Activated CD4-positive, alpha-beta T cell treated with anti-CD3 and anti-CD28 coated beads for 36 hours (primary cell): ENCODE measurements around the gene LRRC43. TPM values are rescaled to one million over a fixed set of nuclear protein-coding genes. Genes with fewer than 3 reads are reported as not detected.
A peak's percentile ranks its signal among the peaks of the same experiment; 100 is the strongest.

Experiments used
- ATAC-seq: fragments of 200-7000 bp; cut with Tn5 transposase; one replicate; pipeline ENCODE4 v1.10.0; 2021; ENCODE audit warnings: mild to moderate bottlenecking, moderate library complexity
- CTCF ChIA-PET: fragments of 350-600 bp; sonication (Branson Sonifier 250); formaldehyde crosslinking; loops from one replicate; lab custom pipeline; 2021; ENCODE audit warnings: antibody characterized with exemption; lab: Charles Lee
- POLR2A ChIA-PET: fragments of 350-600 bp; sonication (Branson Sonifier 250); formaldehyde crosslinking; loops from one replicate; lab custom pipeline; 2021; ENCODE audit warnings: antibody characterized with exemption, inconsistent platforms; lab: Charles Lee
- DNase-seq: peaks from one replicate; pipeline ENCODE4 v3.0.0-alpha.2; 2020
- H3K27ac Mint-ChIP-seq: one replicate; pipeline ENCODE4 v1.8.0; 2021; ENCODE audit warnings: mixed read lengths
- H3K27me3 Mint-ChIP-seq: one replicate; pipeline ENCODE4 v1.8.0; 2021; ENCODE audit warnings: mixed read lengths
- H3K36me3 Mint-ChIP-seq: one replicate; pipeline ENCODE4 v1.8.0; 2021; ENCODE audit warnings: low read depth, mixed read lengths
- H3K4me1 Mint-ChIP-seq: one replicate; pipeline ENCODE4 v1.8.0; 2021; ENCODE audit warnings: mixed read lengths
- H3K4me3 Mint-ChIP-seq: one replicate; pipeline ENCODE4 v1.8.0; 2021; ENCODE audit warnings: mild to moderate bottlenecking, moderate library complexity, mixed read lengths
- H3K9me3 Mint-ChIP-seq: one replicate; pipeline ENCODE4 v1.8.0; 2021; ENCODE audit warnings: low read depth, mixed read lengths
- intact Hi-C, 2 experiments: fragments of 100-400 bp; cut with DNase I in 1 of 2; cut with micrococcal nuclease in 1 of 2; formaldehyde crosslinking; loops; one replicate each; pipeline versions ENCODE4 v1.14.2 to v1.15.1; 2022 to 2024; cut with DNase I, micrococcal nuclease
- total RNA-seq, 2 experiments: library from RNA; stranded (reverse); gene quantifications; one replicate each; pipeline ENCODE4 v1.2.3, GENCODE V29; 2021

Gene LRRC43
- total RNA-seq, 2 experiments from 2014 or later: 0.37 TPM; not detected in 1

GRCh38 chr12:122205053-122205925 lies 22.4 kb downstream of the LRRC43 start:
- Mint-ChIP-seq H3K4me3 (peak overlapping the region; percentile 46), H3K9me3 (no peaks in the 10 kb centered on the region), H3K4me1 (peaks cover 12% of the 10 kb centered on the region), H3K27ac (no peak overlapping the region), H3K27me3 (peaks cover 15% of the 10 kb centered on the region), H3K36me3 (peaks cover 17% of the 10 kb centered on the region)
- POLR2A ChIA-PET: no interaction called here
- CTCF ChIA-PET: interaction anchor here (0.6 to 1.0 kb wide), 6 partner anchors 15 to 253 kb away, joined by 3 read pairs; partner anchors contain the start of gene DIABLO
- ATAC-seq: no peak
- intact Hi-C loops: no loop called here
- no peak for DNase-seq

DNA sequence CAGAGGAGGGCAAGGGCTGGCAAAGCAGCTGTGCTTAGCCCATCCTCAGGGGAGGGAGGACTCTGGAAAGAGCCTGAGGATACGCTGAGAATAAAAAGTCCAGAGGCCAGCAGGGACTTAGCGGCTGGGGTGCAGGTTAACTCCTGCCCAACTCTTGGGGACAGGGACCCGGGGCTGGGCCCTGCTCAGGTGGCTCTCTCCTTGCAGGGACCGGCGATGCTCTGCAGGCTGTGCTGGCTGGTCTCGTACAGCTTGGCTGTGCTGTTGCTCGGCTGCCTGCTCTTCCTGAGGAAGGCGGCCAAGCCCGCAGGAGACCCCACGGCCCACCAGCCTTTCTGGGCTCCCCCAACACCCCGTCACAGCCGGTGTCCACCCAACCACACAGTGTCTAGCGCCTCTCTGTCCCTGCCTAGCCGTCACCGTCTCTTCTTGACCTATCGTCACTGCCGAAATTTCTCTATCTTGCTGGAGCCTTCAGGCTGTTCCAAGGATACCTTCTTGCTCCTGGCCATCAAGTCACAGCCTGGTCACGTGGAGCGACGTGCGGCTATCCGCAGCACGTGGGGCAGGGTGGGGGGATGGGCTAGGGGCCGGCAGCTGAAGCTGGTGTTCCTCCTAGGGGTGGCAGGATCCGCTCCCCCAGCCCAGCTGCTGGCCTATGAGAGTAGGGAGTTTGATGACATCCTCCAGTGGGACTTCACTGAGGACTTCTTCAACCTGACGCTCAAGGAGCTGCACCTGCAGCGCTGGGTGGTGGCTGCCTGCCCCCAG lies 23.4 kb downstream of the LRRC43 start:
- DNase-seq (no peak), ATAC-seq (no peak)
- Mint-ChIP-seq H3K27me3 (peaks cover 15% of the 10 kb centered on the region), H3K4me1 (peaks cover 12% of the 10 kb centered on the region), H3K9me3 (no peaks in the 10 kb centered on the region), H3K4me3 (no peak overlapping the region), H3K36me3 (peaks cover 20% of the 10 kb centered on the region), H3K27ac (no peak overlapping the region)
- intact Hi-C loops: no loop called here
- CTCF ChIA-PET: interaction anchor here (0.5 to 0.7 kb wide), 3 partner anchors 9 to 254 kb away, joined by 3 read pairs; no protein-coding TSS in a partner anchor
- POLR2A ChIA-PET: no interaction called here

DNA sequence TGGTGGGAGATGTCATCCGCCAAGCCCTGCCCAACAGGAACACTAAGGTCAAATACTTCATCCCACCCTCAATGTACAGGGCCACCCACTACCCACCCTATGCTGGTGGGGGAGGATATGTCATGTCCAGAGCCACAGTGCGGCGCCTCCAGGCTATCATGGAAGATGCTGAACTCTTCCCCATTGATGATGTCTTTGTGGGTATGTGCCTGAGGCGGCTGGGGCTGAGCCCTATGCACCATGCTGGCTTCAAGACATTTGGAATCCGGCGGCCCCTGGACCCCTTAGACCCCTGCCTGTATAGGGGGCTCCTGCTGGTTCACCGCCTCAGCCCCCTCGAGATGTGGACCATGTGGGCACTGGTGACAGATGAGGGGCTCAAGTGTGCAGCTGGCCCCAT lies 24.1 kb downstream of the LRRC43 start:
- ChIA-PET POLR2A (no interaction called here), CTCF (no interaction called here)
- Mint-ChIP-seq H3K4me3 (no peak overlapping the region), H3K9me3 (no peaks in the 10 kb centered on the region), H3K36me3 (peaks cover 25% of the 10 kb centered on the region), H3K27me3 (peaks cover 15% of the 10 kb centered on the region), H3K4me1 (peaks cover 12% of the 10 kb centered on the region), H3K27ac (no peak overlapping the region)
- ATAC-seq (no peak), DNase-seq (no peak)
- intact Hi-C loops: no loop called here

DNA sequence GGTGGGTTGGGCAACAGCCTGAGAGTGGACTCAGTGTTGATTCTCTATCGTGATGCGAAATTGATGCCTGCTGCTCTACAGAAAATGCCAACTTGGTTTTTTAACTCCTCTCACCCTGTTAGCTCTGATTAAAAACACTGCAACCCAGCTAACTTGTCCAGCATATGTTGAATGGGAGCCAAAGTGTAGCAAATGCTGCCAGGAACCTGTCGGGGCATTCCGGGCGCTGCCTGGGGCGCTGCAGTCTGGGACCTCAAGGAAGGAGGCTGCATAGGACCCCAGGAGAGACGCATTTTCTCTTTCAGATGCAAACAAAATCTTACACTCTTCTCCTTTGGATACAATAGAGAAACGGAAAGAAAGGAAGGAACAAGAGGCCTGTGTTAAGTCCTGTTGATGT lies 24.5 kb downstream of the LRRC43 start:
- no peaks in the 10 kb centered on the region for H3K9me3 Mint-ChIP-seq
- ChIA-PET POLR2A (no interaction called here), CTCF (no interaction called here)
- intact Hi-C loops: no loop called here
- H3K4me3 Mint-ChIP-seq: no peak overlapping the region
- H3K27me3 Mint-ChIP-seq: peaks cover 14% of the 10 kb centered on the region
- no peak for DNase-seq
- H3K27ac Mint-ChIP-seq: no peak overlapping the region
- no peak for ATAC-seq
- H3K36me3 Mint-ChIP-seq: peaks cover 29% of the 10 kb centered on the region
- peaks cover 11% of the 10 kb centered on the region for H3K4me1 Mint-ChIP-seq

GRCh38 chr12:122208073-122208820 lies 25.3 kb downstream of the LRRC43 start:
- ATAC-seq (no peak), DNase-seq (no peak)
- Mint-ChIP-seq H3K27me3 (peaks cover 7% of the 10 kb centered on the region), H3K27ac (no peak overlapping the region), H3K36me3 (peaks cover 29% of the 10 kb centered on the region), H3K4me1 (peaks cover 4% of the 10 kb centered on the region), H3K4me3 (no peak overlapping the region), H3K9me3 (no peaks in the 10 kb centered on the region)
- intact Hi-C loops: no loop called here
- ChIA-PET POLR2A (no interaction called here), CTCF (no interaction called here)

DNA sequence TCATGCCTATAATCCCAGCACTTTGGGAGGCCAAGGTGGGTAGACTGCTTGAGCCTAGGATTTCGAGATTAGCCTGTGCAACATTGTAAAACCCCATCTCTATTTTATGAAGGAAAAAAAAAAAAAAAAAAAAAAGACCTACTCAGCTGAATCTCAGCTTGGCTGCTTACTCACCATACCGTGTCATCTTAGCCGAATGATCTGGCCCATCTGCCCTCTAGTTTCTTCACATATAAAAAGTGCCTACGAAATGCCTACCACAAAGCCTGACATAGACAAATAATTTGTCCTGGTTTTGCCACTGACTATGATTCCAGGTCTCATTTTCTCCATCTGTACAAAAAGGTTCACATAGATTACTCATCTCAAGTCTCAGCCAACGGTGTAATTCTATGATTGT lies 32.8 kb downstream of the LRRC43 start:
- Mint-ChIP-seq H3K4me1 (peaks cover 1% of the 10 kb centered on the region), H3K36me3 (peaks cover 42% of the 10 kb centered on the region), H3K9me3 (no peaks in the 10 kb centered on the region), H3K27ac (no peak overlapping the region), H3K27me3 (no peaks in the 10 kb centered on the region), H3K4me3 (no peak overlapping the region)
- ATAC-seq (no peak), DNase-seq (no peak)
- ChIA-PET POLR2A (no interaction called here), CTCF (interaction anchor here (0.7 to 1.8 kb wide), 3 partner anchors 10 to 396 kb away, joined by 3 to 4 read pairs (median 4); partner anchors contain the start of gene DIABLO)
- intact Hi-C loops: no loop called here

- no peak for ATAC-seq
- Mint-ChIP-seq H3K4me1 (peaks cover 4% of the 10 kb centered on the region), H3K36me3 (peaks cover 41% of the 10 kb centered on the region), H3K4me3 (no peak overlapping the region), H3K27me3 (no peaks in the 10 kb centered on the region), H3K9me3 (no peaks in the 10 kb centered on the region), H3K27ac (no peak overlapping the region)
- ChIA-PET CTCF (interaction anchor here (0.8 to 1.8 kb wide), 2 partner anchors 10 to 19 kb away, joined by 3 to 4 read pairs; partner anchors contain the start of gene DIABLO), POLR2A (no interaction called here)
- intact Hi-C loops: no loop called here
- no peak for DNase-seq
Observed at GRCh38 chr12:122216445-122216844, 33.5 kb downstream of the LRRC43 start.

DNA sequence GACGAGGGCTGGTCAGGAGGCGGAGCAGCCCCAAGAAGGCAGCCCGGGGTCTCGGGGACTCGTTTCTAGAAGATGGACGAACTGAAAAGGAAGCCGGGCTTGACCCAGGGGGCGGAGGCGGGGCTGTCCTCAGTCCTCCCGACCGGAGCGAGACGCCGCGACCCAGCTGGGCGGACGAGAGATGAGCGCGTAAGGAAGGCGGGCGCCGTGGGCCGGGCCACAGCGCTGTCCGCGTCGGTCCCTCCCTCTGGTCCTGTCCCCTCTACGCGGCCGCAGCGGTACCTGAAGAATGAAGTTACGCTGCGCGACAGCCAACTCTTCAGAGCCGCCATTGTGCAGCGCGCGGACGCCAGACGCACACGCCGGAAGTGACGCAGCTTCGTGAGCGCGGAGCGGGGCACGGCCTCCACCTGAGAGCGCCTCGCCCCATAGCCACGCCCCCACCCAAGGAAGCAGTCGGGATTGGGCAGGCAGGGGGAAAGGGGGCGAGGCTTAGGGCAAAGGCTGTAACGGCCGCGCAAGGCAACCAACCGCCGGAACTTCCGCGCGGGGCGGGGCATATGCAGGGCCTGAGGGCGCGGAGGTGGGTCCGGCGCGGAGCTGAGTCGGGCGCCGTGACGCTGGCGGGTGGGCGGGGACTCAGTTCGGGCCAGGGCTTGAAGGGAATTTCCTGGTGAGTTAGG lies 42.9 kb downstream of the LRRC43 start, which contains the start of gene DIABLO:
TSS of gene DIABLO (minus strand) at position 370 of the 683 bp plus-strand sequence. CDS start at position 332, 38 bp downstream.
- Mint-ChIP-seq H3K36me3 (peaks cover 25% of the 10 kb centered on the region), H3K9me3 (no peaks in the 10 kb centered on the region), H3K27me3 (no peaks in the 10 kb centered on the region), H3K27ac (peak within 1 kb of the TSS; percentile 93), H3K4me1 (peaks cover 30% of the 10 kb centered on the region), H3K4me3 (peak within 1 kb of the TSS; percentile 92)
- ChIA-PET POLR2A (interaction anchor here (0.6 to 1.2 kb wide), 7 partner anchors 19 to 1781 kb away, joined by 3 to 7 read pairs (median 4); partner anchors contain the start of genes B3GNT4, KNTC1 and RSRC2), CTCF (interaction anchor here (0.5 to 1.4 kb wide), 12 partner anchors 9 to 1789 kb away, joined by 3 to 4 read pairs (median 3); partner anchors contain the start of gene IL31)
- DNase-seq (peak; percentile 100), ATAC-seq (peak; percentile 98)
- intact Hi-C loops: loop anchor here (1.0 to 5.0 kb wide), 16 partner anchors 19 to 1099 kb away; partner anchors contain the start of genes KNTC1 (in 2 of the 2), VPS33A (in 2 of the 2), ABCB9 (in 1 of the 2) and B3GNT4 (in 1 of the 2)

DNA sequence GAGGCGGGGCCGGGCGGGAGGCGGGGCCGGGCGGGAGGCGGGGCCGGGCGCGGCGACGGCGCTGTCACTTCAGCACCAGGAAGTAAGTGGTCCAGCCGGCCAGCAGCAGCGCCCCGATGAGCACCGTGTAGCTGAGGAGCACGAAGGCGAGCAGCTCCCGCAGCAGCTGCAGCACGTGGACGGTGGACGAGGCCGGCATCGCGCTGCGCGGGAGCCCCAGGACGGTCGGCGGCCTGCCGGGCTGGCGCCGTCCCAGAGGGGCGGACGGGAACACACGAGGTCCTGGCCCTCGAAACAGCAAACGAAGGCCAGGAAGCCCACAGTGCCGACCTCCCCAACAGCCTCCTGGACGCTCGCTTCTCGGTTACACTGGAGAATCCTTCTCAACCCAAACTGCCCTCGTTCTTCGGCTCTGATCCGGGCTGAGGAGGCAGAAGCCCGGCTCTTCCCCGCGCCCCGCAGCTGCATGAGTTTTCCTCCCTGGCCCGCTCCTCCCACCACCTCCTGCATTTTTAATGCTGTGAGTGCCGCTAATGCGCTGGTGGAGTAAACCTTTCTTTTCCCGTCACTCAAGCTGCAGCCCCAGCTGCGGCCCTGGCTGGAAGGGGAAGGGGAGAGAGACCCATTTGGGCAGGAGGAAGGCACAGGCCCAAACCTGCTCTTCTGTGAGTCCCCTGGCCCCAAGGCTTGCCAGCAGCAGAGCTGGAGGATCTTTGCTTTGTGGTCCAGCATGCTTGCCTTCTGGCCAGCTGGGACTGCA lies 43.6 kb downstream of the LRRC43 start:
- DNase-seq (no peak), ATAC-seq (no peak)
- peak overlapping the region; percentile 92 for H3K4me3 Mint-ChIP-seq
- peaks cover 26% of the 10 kb centered on the region for H3K4me1 Mint-ChIP-seq
- H3K27me3 Mint-ChIP-seq: no peaks in the 10 kb centered on the region
- no peaks in the 10 kb centered on the region for H3K9me3 Mint-ChIP-seq
- intact Hi-C loops: loop anchor here (1.0 to 5.0 kb wide), 16 partner anchors 18 to 1099 kb away; partner anchors contain the start of genes KNTC1 (in 2 of the 2), VPS33A (in 2 of the 2), ABCB9 (in 1 of the 2) and B3GNT4 (in 1 of the 2)
- CTCF ChIA-PET: interaction anchor here (0.6 to 1.4 kb wide), 9 partner anchors 10 to 1790 kb away, joined by 3 to 5 read pairs (median 3); partner anchors contain the start of gene IL31
- peak overlapping the region; percentile 25 for H3K27ac Mint-ChIP-seq
- peaks cover 26% of the 10 kb centered on the region for H3K36me3 Mint-ChIP-seq
- POLR2A ChIA-PET: interaction anchor here (0.6 to 1.2 kb wide), 5 partner anchors 18 to 987 kb away, joined by 3 to 7 read pairs (median 3); partner anchors contain the start of gene B3GNT4
